Measurements from ENCODE around the gene VAX1.
"Not testable (repeated sequence)": the region's sequence is repeated elsewhere in the genome, so short reads cannot be mapped to it uniquely, and the experiment has no call there.

VAX1 gene

DNA sequence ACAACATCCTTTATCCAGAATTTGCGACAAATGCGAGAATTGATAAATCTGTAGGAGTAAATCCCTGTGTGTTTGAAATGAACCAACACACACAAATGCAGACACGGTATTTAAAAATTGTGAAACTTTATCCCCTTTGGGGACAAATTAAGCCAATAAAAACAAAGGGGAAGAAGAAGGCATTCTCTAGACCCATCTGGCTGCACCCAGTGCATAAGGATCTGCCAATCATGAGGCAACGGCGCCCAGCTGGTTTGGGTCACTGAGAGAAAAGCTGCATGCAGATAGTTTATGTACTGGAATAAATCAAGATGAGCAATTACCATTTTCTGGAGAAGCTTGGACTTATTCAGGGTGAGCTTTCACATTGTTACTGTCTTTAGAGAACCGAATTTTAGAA is 45.7 kb downstream of the VAX1 start:
- Mint-ChIP-seq H3K9me3 (no peaks in the 10 kb centered on the region), H3K4me1 (no peaks in the 10 kb centered on the region), H3K27ac (no peak overlapping the region), H3K4me3 (no peak overlapping the region), H3K27me3 (peaks cover 5% of the 10 kb centered on the region), H3K36me3 (no peaks in the 10 kb centered on the region)
- ATAC-seq (ENCODE audit: low read depth) = no peak
- no peak for DNase-seq (ENCODE audit: low spot score in 2 of 2)

DNA sequence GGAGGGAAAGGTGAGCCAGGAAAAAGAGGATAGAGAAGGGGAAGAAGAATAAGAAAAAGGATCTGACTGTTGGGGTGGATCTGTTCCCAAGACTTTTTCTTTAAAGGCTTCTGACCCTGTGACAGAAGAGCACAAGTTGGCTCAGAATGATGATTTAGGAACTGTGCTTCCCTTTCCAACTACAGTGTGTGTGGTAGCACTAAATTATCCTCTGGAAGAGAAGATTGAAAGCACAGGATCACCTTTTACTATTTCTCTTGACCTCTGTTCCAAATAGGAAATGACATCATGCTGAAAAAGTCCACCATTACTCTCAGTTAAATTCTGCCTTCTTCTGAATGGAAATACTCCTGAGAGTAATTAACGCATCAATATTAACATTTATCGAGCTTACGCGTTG is 47.2 kb downstream of the VAX1 start:
- ATAC-seq (ENCODE audit: low read depth) (no peak), DNase-seq (ENCODE audit: low spot score in 2 of 2) (no peak)
- Mint-ChIP-seq H3K9me3 (no peaks in the 10 kb centered on the region), H3K36me3 (no peaks in the 10 kb centered on the region), H3K4me1 (no peaks in the 10 kb centered on the region), H3K27me3 (peaks cover 5% of the 10 kb centered on the region), H3K4me3 (no peak overlapping the region), H3K27ac (no peak overlapping the region)

DNA sequence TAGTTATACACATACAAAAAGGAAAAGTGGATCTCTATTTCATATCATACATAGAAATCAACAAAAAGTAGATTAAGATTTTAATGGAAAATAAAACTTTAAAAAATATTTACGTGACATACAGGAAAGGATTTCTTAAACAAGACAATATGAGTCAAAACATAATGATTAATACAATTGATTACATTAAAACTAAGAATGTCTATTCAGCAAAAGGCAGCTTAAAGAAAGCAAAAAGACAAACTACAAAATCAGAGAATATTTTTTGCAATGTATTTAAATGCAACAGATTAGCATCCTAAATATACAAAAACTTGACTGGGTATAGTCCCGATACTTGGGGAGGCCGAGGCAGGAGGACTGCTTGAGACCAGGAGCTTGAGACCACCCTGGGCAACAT is 50.5 kb downstream of the VAX1 start:
- Mint-ChIP-seq H3K36me3 (peaks cover 2% of the 10 kb centered on the region), H3K27me3 (peaks cover 6% of the 10 kb centered on the region), H3K4me1 (no peaks in the 10 kb centered on the region), H3K9me3 (peaks cover 5% of the 10 kb centered on the region), H3K4me3 (no peak overlapping the region), H3K27ac (no peak overlapping the region)
- DNase-seq (ENCODE audit: low spot score in 2 of 2) (no peak), ATAC-seq (ENCODE audit: low read depth) (no peak)

DNA sequence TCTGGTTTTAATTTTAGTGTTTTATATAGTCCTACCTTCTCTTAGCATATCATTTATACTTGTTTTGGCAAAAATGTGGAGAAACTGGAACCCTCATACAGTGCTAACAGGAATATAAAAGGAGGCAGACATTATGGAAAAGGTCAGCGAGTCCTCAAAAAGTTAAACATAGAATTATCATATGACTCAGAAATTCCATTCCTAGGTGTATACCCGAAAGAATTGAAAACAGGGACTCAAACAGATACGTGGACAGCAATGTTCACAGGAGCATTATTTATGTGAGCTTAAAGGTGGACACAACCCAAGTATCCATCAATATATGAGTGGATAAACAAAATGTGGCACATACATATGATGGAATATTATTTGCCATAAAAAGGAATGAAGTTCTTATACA is 51.5 kb downstream of the VAX1 start:
- Mint-ChIP-seq H3K9me3 (peaks cover 5% of the 10 kb centered on the region), H3K4me3 (no peak overlapping the region), H3K36me3 (peaks cover 2% of the 10 kb centered on the region), H3K27me3 (peaks cover 6% of the 10 kb centered on the region), H3K27ac (no peak overlapping the region), H3K4me1 (no peaks in the 10 kb centered on the region)
- ATAC-seq (ENCODE audit: low read depth) (no peak), DNase-seq (ENCODE audit: low spot score in 2 of 2) (no peak)

GRCh38 chr10:117084421-117085246 is 53.4 kb downstream of the VAX1 start:
- H3K4me3 Mint-ChIP-seq; ATAC-seq (ENCODE audit: low read depth); H3K36me3 Mint-ChIP-seq; H3K27me3 Mint-ChIP-seq; H3K4me1 Mint-ChIP-seq; H3K27ac Mint-ChIP-seq; H3K9me3 Mint-ChIP-seq; DNase-seq (ENCODE audit: low spot score in 2 of 2): not testable (repeated sequence)

All from memory B cell (primary cell).